ENCODE results near the gene NRG3.

- TF ChIP-seq POLR2A (IDR thresholded peaks at IDR 0.05; ENCODE audit: low read depth, low read length) (no peak), CTCF (conservative IDR thresholded peaks at IDR 0.05; ENCODE audit: low read depth, low read length) (no peak), MAFK (IDR thresholded peaks at IDR 0.05; ENCODE audit: low read depth, low read length) (no peak), USF2 (IDR thresholded peaks at IDR 0.05; ENCODE audit: low read depth, low read length) (no peak), RAD21 (IDR thresholded peaks at IDR 0.05; ENCODE audit: low read length) (no peak), RFX5 (IDR thresholded peaks at IDR 0.05; ENCODE audit: low read depth, low read length) (no peak)
These were observed 975.2 kb downstream of the NRG3 start for GRCh38 chr10:82850191-82850590.

Data from IMR-90 (cell line).